ENCODE results near the gene ERMP1.
"Not testable (repeated sequence)": the region's sequence is repeated elsewhere in the genome, so short reads cannot be mapped to it uniquely, and the experiment has no call there.

The ERMP1 gene

DNA sequence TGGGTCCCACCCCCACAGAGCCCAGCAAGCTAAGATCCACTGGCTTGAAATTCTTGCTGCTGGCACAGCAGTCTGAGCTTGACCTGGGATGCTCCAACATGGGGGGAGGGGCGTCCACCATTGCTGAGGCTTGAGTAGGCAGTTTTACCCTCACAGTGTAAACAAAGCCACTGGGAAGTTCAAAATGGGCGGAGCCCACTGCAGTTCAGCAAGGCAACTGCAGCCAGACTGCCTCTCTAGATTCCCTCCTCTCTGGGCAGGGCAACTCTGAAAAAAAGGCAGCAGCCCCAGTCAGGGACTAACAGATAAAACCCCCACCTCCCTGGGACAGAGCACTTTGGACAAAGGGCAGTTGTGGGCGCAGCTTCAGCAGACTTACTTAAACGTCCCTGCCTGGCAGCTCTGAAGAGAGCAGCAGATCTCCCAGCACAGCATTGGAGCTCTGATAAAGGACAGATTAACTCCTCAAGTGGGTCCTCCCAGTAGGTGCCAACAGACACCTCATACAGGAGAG is 53.2 kb downstream of the ERMP1 start:
- DNase-seq: not testable (repeated sequence)

DNA sequence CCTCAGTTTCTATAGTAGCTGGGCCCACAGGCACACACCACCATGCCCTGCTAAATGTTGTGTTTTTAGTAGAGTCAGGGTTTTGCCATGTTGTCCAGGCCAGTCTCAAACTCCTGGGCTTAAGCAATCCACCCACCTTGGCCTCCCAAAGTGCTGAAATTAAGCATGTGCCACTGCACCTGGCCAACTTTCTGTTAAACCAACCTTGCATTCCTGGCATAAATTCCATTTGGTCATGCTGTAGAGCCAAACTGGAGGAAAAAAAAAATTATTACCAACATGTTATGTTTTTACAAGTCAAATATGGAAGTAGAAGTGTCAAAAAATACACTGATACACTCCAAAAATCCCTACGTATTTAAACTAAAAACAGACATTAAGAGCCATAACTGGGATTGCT is 54.1 kb downstream of the ERMP1 start:
- DNase-seq: no peak

DNA sequence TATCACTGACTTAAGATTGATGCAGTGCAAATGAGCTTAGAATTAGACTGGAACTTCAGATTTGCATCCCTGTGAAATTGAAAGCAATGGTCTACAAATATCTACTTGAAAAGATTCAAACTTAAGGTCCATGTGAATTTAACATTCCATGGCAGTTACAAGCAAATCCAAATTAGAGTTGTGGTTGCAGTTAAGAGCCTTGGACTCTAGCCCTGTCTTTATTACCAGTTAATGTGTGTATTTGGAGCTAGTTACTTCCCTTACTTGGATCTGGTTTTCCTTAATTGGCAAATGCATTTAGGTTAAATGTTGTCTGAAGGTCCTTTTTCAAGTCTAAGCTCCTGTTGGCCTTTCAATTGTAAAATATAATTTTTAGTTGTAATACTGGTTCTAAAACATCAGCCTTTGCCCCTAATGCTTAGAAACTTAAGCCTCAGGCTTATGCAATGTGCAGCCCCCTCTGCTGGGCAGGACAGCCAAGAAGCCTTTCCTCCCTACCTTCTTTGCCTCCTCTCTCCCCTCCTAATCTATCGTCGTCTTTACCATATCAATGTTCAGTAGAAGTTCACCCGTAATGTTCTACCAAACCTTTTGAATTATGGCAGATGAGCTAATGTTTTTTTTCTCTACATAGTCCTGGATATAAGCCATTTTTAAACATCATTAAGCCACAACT is 59.5 kb downstream of the ERMP1 start:
- DNase-seq: no peak

DNA sequence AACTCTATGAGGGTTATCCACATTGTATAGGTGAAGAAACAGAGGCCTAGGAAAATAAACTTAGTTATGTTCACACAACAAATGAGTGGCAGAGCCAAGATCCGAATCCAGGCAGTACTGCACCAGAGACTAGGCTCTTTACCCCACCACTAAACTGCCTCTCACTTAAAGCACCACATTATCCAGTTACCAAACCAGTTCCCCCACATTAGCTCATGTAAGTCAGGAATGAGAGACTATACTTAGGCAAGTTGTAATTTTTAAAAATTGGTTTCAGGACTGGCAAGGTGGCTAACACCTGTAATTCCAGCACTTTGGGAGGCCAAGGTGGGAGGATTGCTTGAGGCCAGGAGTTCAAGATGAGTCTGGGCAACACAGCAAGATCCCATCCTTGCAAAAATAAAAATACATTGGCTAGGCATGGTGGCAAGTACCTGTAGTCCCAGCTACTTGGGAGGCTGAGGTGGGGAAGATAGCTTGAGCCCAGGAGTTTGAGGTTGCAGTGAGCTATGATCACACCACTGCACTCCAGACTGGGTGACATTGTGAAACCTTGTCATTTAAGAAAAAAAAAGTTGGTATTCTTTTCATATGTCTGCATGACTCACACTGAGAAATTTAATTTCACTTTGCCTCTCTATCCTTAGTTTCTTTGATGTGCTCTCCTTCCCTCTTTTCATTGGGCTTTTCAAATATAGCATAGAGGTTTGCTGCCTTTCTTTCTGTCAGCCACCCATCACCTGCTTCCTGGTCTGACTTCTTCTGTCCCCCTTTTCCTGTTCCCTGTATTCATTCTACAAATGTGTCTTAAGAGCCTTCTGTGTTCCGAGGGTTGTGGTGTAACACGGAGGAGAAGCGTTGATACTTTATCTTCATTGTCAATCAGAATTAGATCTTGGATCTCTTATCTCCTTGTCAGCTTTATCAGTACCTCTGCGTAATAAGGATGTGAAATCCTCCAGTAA is 64.7 kb downstream of the ERMP1 start:
- DNase-seq: no peak

DNA sequence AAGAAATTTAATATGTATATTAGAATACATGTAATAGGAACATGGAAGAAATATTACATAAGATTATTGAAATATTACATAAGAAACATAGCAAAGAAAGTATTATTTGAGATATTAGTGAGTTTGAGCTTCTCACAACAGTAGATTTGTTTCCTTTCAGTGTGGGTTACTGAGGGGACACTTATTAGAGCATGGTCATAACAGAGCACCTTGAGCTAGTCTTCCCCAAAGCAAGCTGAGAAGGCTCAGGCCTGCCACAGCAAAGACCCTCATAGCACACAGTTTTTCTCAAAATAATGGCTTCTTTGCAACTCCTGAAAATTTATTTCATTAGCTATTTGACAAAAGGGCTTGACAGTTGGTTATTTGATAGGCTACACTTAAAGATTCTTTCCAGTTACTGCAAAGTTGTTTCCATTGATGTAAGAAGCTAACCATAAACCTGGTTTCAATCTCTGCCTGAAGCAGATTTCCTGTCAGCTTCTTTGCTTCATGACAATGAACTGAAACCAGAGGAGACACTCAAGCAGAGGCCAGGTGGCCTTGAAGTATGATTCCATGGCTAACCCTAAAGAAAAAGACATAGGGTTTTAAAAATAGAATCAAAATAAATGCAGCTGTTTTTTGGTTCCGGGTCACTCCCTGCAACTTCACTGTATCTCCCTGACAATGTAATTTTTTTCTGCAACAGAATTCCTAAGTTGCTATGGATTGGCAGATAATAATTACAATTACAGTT is 68.6 kb downstream of the ERMP1 start:
- no peak for DNase-seq

DNA sequence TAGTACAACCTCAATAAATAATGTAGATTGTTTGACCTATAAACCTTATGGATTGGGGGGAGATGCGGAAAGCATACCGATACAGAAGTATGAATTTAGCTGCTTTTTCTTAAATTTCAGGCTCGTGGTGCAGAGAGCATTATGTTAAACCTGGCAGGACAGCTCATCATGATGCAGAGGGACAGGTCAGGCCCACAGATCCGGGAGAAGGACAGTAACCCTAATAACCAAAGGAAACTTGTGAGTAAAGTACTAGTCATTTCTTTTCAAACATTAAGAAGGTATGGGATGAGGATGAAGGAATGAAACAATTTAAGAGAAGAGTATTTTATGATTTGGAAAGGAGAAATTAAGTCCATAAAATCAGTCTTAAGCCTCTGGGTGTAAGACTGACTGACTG is 70.5 kb downstream of the ERMP1 start:
- no peak for DNase-seq

DNA sequence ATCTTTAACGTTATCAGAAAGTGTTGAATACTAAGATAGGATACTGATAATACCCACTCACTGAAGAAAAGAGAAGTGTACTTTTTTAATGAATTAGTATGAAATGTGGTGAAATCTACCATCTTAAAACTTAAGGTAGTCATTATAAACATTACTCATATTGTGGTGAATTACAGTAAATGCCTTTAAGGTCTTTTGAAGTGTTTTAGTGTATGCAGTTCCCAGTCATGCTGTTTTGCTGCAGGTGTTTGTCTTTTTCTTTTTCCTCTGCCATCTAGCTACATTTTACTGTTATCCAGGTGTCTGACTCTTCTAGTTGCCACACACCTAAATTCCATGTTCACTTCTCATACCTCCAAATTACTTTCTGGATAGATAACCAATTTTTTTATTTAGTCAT is 72.6 kb downstream of the ERMP1 start:
- no peak for DNase-seq

DNA sequence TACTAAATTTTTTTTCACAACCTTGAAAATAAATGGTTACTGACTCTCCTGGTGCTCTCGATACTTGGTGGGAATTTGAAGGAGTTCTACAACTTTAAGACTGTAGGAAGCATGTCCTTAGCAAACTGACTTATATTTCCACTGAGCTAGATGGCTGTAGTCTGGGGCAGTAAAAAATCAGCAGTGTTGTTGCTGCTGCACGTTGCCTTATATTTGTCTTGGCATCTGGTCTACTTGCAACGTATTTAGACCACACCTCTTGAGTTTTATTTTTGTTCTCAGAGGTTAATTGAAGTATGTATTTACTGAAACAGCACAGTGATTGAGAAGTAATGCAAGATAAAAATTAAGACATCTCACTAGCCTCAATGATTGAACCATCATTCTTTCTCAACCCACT is 76.3 kb downstream of the ERMP1 start:
- no peak for DNase-seq

DNA sequence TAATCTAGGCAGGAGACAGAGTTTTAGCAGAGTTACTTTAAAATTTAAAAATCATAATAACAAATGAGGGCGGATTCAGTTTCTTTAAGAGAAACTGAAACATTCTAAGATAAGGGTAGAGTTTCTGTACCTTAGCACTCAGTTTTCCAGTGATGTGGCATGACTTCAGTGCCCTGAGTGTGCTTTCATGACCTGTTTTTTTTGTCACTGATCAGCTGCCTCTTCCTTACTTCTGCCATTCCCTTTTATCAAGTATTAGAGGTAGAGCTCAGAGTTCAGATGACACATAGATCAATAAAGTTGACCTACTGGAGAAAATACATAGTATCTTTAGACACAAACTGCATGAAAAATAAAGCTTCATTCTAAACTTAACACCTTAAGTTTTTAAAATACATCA is 82.3 kb downstream of the ERMP1 start:
- DNase-seq: no peak

DNA sequence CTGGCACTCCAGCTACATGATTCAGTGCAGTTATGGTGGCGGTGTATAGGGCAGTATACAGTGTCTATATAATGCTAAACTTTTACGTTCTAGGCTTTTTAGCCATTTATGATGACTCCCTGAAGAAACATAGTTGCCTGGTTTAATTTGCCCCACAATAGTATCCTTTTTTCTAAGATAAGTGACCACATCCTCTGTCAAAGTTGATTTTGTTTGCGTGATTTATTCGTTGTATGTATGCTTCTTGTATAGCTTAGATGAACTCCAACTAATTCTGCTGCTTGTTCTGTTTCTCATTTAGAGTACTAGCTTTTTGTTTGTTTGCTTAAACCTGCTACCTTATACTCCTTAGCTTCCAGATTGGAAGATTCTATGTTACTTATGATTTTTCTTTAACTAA is 83.6 kb downstream of the ERMP1 start:
- no peak for DNase-seq

DNA sequence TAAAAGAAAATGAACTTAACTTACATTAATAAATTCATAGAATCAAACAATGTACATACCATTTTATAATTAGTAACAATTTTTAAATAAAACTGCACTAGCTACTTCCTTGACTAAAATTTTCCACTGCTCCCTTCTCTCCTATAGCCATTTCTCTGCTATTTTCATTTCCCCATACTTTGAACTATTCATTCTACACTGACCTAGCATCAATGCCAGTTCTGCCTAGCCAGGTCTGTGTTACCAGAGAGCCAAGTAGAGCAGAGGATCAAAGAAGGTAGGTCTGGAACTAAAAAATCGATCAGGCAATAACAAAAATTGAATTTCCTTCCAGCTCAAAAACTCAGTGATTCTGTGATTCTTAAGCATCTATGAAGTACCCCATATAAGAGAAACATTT is 84.5 kb downstream of the ERMP1 start:
- DNase-seq: no peak

DNA sequence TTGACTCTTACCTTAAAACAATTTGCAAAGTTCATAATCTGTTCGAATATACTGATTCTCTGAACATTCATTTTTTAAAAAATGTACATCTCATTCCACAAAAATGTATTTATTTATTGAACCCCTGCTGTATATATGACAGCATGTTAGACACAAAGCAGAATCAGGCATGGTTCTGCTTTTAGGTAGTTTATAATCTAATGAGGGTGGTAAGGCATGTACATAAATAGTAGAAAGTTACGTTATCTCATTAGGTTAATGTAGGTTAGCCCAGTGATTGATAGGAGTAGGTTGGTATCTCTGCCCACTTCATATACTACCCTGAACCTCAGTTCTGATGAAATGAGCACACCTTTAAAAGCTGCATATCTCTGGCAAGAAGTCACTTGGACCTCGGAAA is 89.8 kb downstream of the ERMP1 start:
- no peak for DNase-seq

DNA sequence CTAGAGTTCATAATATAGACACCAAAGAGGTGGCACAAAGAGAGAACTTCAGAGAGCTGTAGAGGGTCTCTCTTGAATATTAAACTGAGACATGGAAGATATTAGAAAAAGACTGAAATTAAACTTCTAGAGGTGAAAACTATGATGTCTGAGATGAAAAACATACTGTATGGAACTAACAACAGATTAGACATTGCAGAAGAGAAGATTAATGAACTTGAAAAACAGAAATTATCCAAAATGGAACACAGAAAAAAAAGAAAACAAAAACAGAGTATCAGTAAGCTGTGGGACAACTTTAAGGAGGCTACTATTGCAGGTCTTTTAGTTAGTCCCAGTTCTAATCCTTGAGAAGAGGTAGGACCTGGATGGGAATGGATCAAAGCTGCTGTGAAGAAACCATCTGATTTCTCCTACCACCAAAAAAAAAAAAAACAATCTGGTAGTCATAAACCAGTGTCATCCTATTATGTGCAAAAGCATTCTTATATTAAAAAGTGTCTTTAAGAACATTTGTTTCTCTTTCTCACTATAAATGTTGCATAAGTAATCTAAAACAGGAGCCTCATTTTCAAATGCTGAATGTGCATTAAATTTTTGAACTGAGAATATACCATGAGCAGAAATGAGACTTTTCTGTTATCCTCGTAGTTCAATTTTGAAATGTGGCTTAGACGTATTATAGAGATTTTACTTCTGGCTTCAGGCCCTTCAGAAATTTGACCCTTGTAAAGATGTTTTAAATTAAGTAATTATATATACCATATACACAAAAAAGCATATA is 96.2 kb downstream of the ERMP1 start:
- DNase-seq: no peak

DNA sequence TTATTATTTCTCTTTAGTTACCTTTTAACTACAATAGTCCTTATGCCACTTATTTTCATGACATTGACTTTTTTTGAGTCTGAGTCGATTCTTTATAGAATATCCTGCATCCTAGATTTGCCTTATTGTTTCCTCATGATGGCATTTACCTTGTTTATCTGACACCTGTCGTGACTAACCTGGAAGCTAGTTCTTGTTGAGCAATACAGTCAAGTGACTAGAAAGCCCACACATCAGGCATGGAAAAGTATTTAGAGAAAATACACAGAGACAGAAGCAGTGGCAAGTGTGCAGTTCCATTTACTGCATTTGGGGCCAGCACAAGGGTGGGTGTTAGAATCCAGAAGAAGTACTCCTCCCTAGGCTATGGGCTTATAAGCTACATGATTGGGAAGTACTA is 97.8 kb downstream of the ERMP1 start:
- no peak for DNase-seq

Measured in stimulated activated CD4-positive, alpha-beta T cell treated with anti-CD3 and anti-CD28 coated beads, Interleukin-2, amount 100 ng/mL, for 24 hours (primary cell).